ENCODE results near the gene HLA-DRB5. TPM values are rescaled to one million over a fixed set of nuclear protein-coding genes. Genes with fewer than 3 reads are reported as not detected.

The HLA-DRB5 gene
- total RNA-seq, 1 donor from 2014 or later, result 199 TPM

- no peak for TF ChIP-seq CTCF (IDR thresholded peaks at IDR 0.05)
- ATAC-seq (ENCODE audit: low read depth), result peak; percentile 60
- Mint-ChIP-seq H3K27ac (no peak overlapping the region), H3K27me3 (no peaks in the 10 kb centered on the region), H3K4me3 (no peak overlapping the region), H3K36me3 (ENCODE audit: low read depth) (peaks cover 23% of the 10 kb centered on the region), H3K4me1 (peaks cover 19% of the 10 kb centered on the region), H3K9me3 (no peaks in the 10 kb centered on the region)
- CTCF ChIA-PET, result no interaction called here
- intact Hi-C loops (cut with micrococcal nuclease), result no loop called here
- DNase-seq, result no peak
- POLR2A ChIA-PET, result interaction anchor here (0.8 to 1.6 kb wide), 2 partner anchors 36 to 65 kb away, joined by 3 to 4 read pairs; no protein-coding TSS in a partner anchor
Measured at GRCh38 chr6:32517654-32518445, 12.2 kb downstream of the HLA-DRB5 start.

GRCh38 chr6:32501016-32501415 lies 29.1 kb downstream of the HLA-DRB5 start:
- DNase-seq (no peak), ATAC-seq (ENCODE audit: low read depth) (no peak)
- no peak for TF ChIP-seq CTCF (IDR thresholded peaks at IDR 0.05)
- Mint-ChIP-seq H3K9me3 (no peaks in the 10 kb centered on the region), H3K4me3 (no peak overlapping the region), H3K27me3 (no peaks in the 10 kb centered on the region), H3K36me3 (ENCODE audit: low read depth) (no peaks in the 10 kb centered on the region), H3K4me1 (peaks cover 16% of the 10 kb centered on the region), H3K27ac (no peak overlapping the region)
- POLR2A ChIA-PET, result no interaction called here
- intact Hi-C loops (cut with micrococcal nuclease), result no loop called here
- CTCF ChIA-PET, result no interaction called here

DNA sequence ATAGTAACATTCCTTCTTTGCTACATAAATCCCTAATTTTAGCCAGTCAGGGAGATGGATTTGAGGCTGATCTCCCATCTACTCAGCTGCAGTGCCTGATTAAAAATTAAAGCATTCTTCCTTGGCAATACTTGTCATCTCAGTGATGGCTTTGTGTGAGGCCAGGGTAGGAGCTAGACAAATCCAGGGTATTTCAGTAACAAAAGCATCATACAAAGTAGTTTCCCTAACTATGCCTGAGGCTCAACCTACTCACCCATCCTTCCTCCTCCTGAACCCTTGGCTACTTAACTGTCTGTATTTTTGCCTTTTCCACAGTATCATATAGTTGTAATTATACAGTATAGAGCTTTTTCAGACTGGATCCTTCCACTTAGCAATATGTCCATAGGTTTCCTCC lies 37.7 kb downstream of the HLA-DRB5 start:
- ChIA-PET POLR2A (interaction anchor here (0.6 kb wide), 1 partner anchor 478 kb away, joined by 3 read pairs; no protein-coding TSS in a partner anchor), CTCF (no interaction called here)
- Mint-ChIP-seq H3K4me1 (peaks cover 4% of the 10 kb centered on the region), H3K27ac (no peak overlapping the region), H3K27me3 (no peaks in the 10 kb centered on the region), H3K4me3 (no peak overlapping the region), H3K9me3 (no peaks in the 10 kb centered on the region), H3K36me3 (ENCODE audit: low read depth) (no peaks in the 10 kb centered on the region)
- no peak for TF ChIP-seq CTCF (IDR thresholded peaks at IDR 0.05)
- intact Hi-C loops (cut with micrococcal nuclease), result no loop called here
- ATAC-seq (ENCODE audit: low read depth) (no peak), DNase-seq (no peak)

GRCh38 chr6:32491700-32492099 lies 38.4 kb downstream of the HLA-DRB5 start:
- no peak for TF ChIP-seq CTCF (IDR thresholded peaks at IDR 0.05)
- ChIA-PET CTCF (no interaction called here), POLR2A (interaction anchor here (0.6 kb wide), 1 partner anchor 479 kb away, joined by 3 read pairs; no protein-coding TSS in a partner anchor)
- Mint-ChIP-seq H3K9me3 (no peaks in the 10 kb centered on the region), H3K27me3 (no peaks in the 10 kb centered on the region), H3K36me3 (ENCODE audit: low read depth) (no peaks in the 10 kb centered on the region), H3K4me3 (no peak overlapping the region), H3K27ac (no peak overlapping the region), H3K4me1 (peaks cover 4% of the 10 kb centered on the region)
- DNase-seq, result no peak
- intact Hi-C loops (cut with micrococcal nuclease), result no loop called here
- ATAC-seq (ENCODE audit: low read depth), result no peak

GRCh38 chr6:32488083-32488482 lies 42.0 kb downstream of the HLA-DRB5 start:
- H3K27ac Mint-ChIP-seq, result no peak overlapping the region
- ChIA-PET CTCF (no interaction called here), POLR2A (no interaction called here)
- H3K4me3 Mint-ChIP-seq, result no peak overlapping the region
- H3K27me3 Mint-ChIP-seq, result no peaks in the 10 kb centered on the region
- H3K9me3 Mint-ChIP-seq, result no peaks in the 10 kb centered on the region
- peaks cover 16% of the 10 kb centered on the region for H3K4me1 Mint-ChIP-seq
- DNase-seq (no peak), ATAC-seq (ENCODE audit: low read depth) (no peak)
- no peak for TF ChIP-seq CTCF (IDR thresholded peaks at IDR 0.05)
- intact Hi-C loops (cut with micrococcal nuclease), result loop anchor here (10.0 kb wide), 1 partner anchor 87 kb away; no protein-coding TSS in a partner anchor
- no peaks in the 10 kb centered on the region for H3K36me3 Mint-ChIP-seq (ENCODE audit: low read depth)

All from activated B cell treated with CpG ODN at 0.5 μM for 24 hours (primary cell).